H9 (cell line): ENCODE results near the gene GLB1L3. TPM values are rescaled to one million over a fixed set of nuclear protein-coding genes. Genes with fewer than 3 reads are reported as not detected.

Source experiments
- DNase-seq: peaks from one replicate; pipeline ENCODE4 v3.0.0-alpha.2; 2017
- H2AFZ ChIP-seq: one replicate; pipeline ENCODE4 v1.6.1; 2013; ENCODE audit warnings: mild to moderate bottlenecking, low read length, control low read depth, moderate library complexity
- H2AK5ac ChIP-seq: 2 replicates; pipeline ENCODE4 v1.6.1; 2013; ENCODE audit warnings: low read length, control low read depth, mixed read lengths; ENCODE audit not compliant: insufficient read length
- H2BK120ac ChIP-seq: one replicate; pipeline ENCODE4 v1.6.1; 2013; ENCODE audit warnings: low read depth, mild to moderate bottlenecking, low read length, control low read depth, inconsistent platforms; ENCODE audit not compliant: poor library complexity, severe bottlenecking
- H2BK12ac ChIP-seq: 2 replicates; pipeline ENCODE4 v1.6.1; 2013; ENCODE audit warnings: low read length, control low read depth, mixed read lengths, low read depth; ENCODE audit not compliant: insufficient read length
- H2BK15ac ChIP-seq: 2 replicates; pipeline ENCODE4 v1.6.1; 2013; ENCODE audit warnings: low read depth, low read length, control low read depth
- H2BK20ac ChIP-seq: one replicate; pipeline ENCODE4 v1.6.1; 2013; ENCODE audit warnings: low read depth, mild to moderate bottlenecking, low read length, control low read depth, inconsistent platforms; ENCODE audit not compliant: poor library complexity, severe bottlenecking
- H2BK5ac ChIP-seq: 2 replicates; pipeline ENCODE4 v1.6.1; 2013; ENCODE audit warnings: low read length, control low read depth, mixed read lengths; ENCODE audit not compliant: insufficient read length
- H3K14ac ChIP-seq: 2 replicates; pipeline ENCODE4 v1.6.1; 2013; ENCODE audit warnings: low read length, control low read depth; ENCODE audit not compliant: insufficient read depth
- H3K18ac ChIP-seq: 2 replicates; pipeline ENCODE4 v1.6.1; 2013; ENCODE audit warnings: low read depth, mild to moderate bottlenecking, mixed read lengths, low read length, control low read depth; ENCODE audit not compliant: insufficient read length
- H3K23ac ChIP-seq: 2 replicates; pipeline ENCODE4 v1.6.1; 2013; ENCODE audit warnings: low read length, control low read depth, mixed read lengths, low read depth; ENCODE audit not compliant: insufficient read length
- H3K23me2 ChIP-seq: 2 replicates; pipeline ENCODE4 v1.6.1; 2013; ENCODE audit warnings: low read depth, mild to moderate bottlenecking, mixed read lengths, low read length, control low read depth; ENCODE audit not compliant: insufficient read length, poor library complexity, severe bottlenecking
- H3K27ac ChIP-seq: 2 replicates; pipeline ENCODE4 v1.5.1; 2013; ENCODE audit warnings: low read length, control low read depth, mixed read lengths, low read depth; ENCODE audit not compliant: insufficient read length
- H3K27me3 ChIP-seq: 2 replicates; pipeline ENCODE4 v1.6.1; 2013; ENCODE audit warnings: low read length, control low read depth, inconsistent platforms; ENCODE audit not compliant: insufficient read depth
- H3K4ac ChIP-seq: 2 replicates; pipeline ENCODE4 v1.6.1; 2013; ENCODE audit warnings: low read depth, mild to moderate bottlenecking, control low read depth, inconsistent platforms, low read length, moderate library complexity
- H3K4me1 ChIP-seq: 2 replicates; pipeline ENCODE4 v1.6.1; 2013; ENCODE audit warnings: low read length, control low read depth, inconsistent platforms; ENCODE audit not compliant: insufficient read depth
- H3K4me2 ChIP-seq: 2 replicates; pipeline ENCODE4 v1.6.1; 2013; ENCODE audit warnings: low read length, control low read depth, mixed read lengths; ENCODE audit not compliant: insufficient read length, insufficient read depth
- H3K56ac ChIP-seq: 2 replicates; pipeline ENCODE4 v1.6.1; 2013; ENCODE audit warnings: low read depth, mild to moderate bottlenecking, mixed read lengths, low read length, control low read depth; ENCODE audit not compliant: insufficient read length
- H3K79me1 ChIP-seq: 2 replicates; pipeline ENCODE4 v1.6.1; 2013; ENCODE audit warnings: low read depth, mild to moderate bottlenecking, moderate library complexity, low read length, control low read depth, inconsistent platforms; ENCODE audit not compliant: insufficient read depth, poor library complexity, severe bottlenecking
- H3K79me2 ChIP-seq: 2 replicates; pipeline ENCODE4 v1.6.1; 2013; ENCODE audit warnings: low read length, control low read depth, inconsistent platforms; ENCODE audit not compliant: insufficient read depth
- H3K9ac ChIP-seq: 2 replicates; pipeline ENCODE4 v1.6.1; 2013; ENCODE audit warnings: low read length, control low read depth, mixed read lengths; ENCODE audit not compliant: insufficient read length; ENCODE audit errors: extremely low read depth
- H3K9me3 ChIP-seq: one replicate; pipeline ENCODE4 v1.6.1; 2013; ENCODE audit warnings: low read depth, low read length, inconsistent platforms; ENCODE audit not compliant: control insufficient read depth
- H3T11ph ChIP-seq: one replicate; pipeline ENCODE4 v1.6.1; 2013; ENCODE audit warnings: mild to moderate bottlenecking, low read length, control low read depth, inconsistent platforms
- H4K20me1 ChIP-seq: one replicate; pipeline ENCODE4 v1.6.1; 2013; ENCODE audit not compliant: control insufficient read depth, insufficient read length, insufficient read depth
- H4K5ac ChIP-seq: 2 replicates; pipeline ENCODE4 v1.6.1; 2013; ENCODE audit warnings: low read depth, mild to moderate bottlenecking, mixed read lengths, low read length, control low read depth; ENCODE audit not compliant: insufficient read length
- H4K8ac ChIP-seq: replicated peaks from 2 replicates; pipeline ENCODE4 v1.6.1; 2013; ENCODE audit warnings: low read length, control low read depth, mixed read lengths, low read depth; ENCODE audit not compliant: insufficient read length
- H4K91ac ChIP-seq: 2 replicates; pipeline ENCODE4 v1.6.1; 2013; ENCODE audit warnings: low read depth, mild to moderate bottlenecking, moderate library complexity, mixed read lengths, low read length, control low read depth; ENCODE audit not compliant: insufficient read length
- H3K27ac Mint-ChIP-seq, 3 experiments: 2 replicates in 2 of 3; 3 replicates in 1 of 3; pipeline ENCODE4 v1.8.0; 2020 to 2021; ENCODE audit warnings: mixed read lengths in 3 of 3, mild to moderate bottlenecking in 1 of 3, moderate library complexity in 1 of 3
- H3K27me3 Mint-ChIP-seq: 2 replicates; pipeline ENCODE4 v1.8.0; 2021; ENCODE audit warnings: low read depth, mild to moderate bottlenecking, moderate library complexity, mixed read lengths
- H3K36me3 Mint-ChIP-seq, 3 experiments: 2 replicates in 2 of 3; 3 replicates in 1 of 3; pipeline ENCODE4 v1.8.0; 2020 to 2021; ENCODE audit warnings: low read depth in 3 of 3, mixed read lengths in 3 of 3; ENCODE audit not compliant: insufficient read depth in 1 of 3
- H3K4me1 Mint-ChIP-seq, 2 experiments: 2 replicates each; pipeline ENCODE4 v1.8.0; 2020; ENCODE audit warnings: mixed read lengths in 2 of 2
- H3K4me3 Mint-ChIP-seq, 2 experiments: 2 replicates in 1 of 2; 3 replicates in 1 of 2; pipeline ENCODE4 v1.8.0; 2020 to 2021; ENCODE audit warnings: mild to moderate bottlenecking in 2 of 2, mixed read lengths in 2 of 2, moderate library complexity in 1 of 2
- H3K9me3 Mint-ChIP-seq, 2 experiments: 2 replicates in 1 of 2; 3 replicates in 1 of 2; pipeline ENCODE4 v1.8.0; 2020; ENCODE audit warnings: mild to moderate bottlenecking in 2 of 2, mixed read lengths in 2 of 2, moderate library complexity in 1 of 2
- CTCF ChIP-seq: fragments of 200-600 bp; sonication (generic); conservative IDR thresholded peaks from 3 replicates; pipeline ENCODE4 v1.8.0; 2021; ENCODE audit warnings: antibody characterized with exemption, mild to moderate bottlenecking
- WGBS: extraction: QIAGEN DNeasy Blood & Tissue Kit; methylation state at CpG from one replicate; pipeline ENCODE4 v1.1.7; 2013; ENCODE audit warnings: missing lambda C conversion rate, low lambda C conversion rate, mixed read lengths; ENCODE audit not compliant: insufficient read length; ENCODE audit errors: extremely low coverage; 5-methylcytosine and 5-hydroxymethylcytosine counted together
- total RNA-seq: library from RNA; stranded (reverse); gene quantifications from 2 replicates; pipeline ENCODE4 v1.2.1, GENCODE V29; 2021

Gene GLB1L3
- total RNA-seq, 1 experiment from 2014 or later = 11.2 TPM

GRCh38 chr11:134266841-134267251 is 9.3 kb upstream of the GLB1L3 start:
- no peak overlapping the region for H3K4ac ChIP-seq

More at GRCh38 chr11:134266841-134267251, 9.3 kb upstream of the GLB1L3 start:
- H3K79me1 ChIP-seq = no peaks in the 10 kb centered on the region
- no peak overlapping the region for H4K8ac ChIP-seq
- H4K5ac ChIP-seq = no peak overlapping the region
- H3K36me3 Mint-ChIP-seq = peaks cover 3 to 32% (median 19%) of the 10 kb centered on the region in 3 experiments; a peak in 5 of 7 replicates
- H3K9ac ChIP-seq = no peak overlapping the region
- no peak overlapping the region for H2BK5ac ChIP-seq
- no peak overlapping the region for H3K4me3 Mint-ChIP-seq
- no peak overlapping the region for H3T11ph ChIP-seq
- no peak overlapping the region for H4K91ac ChIP-seq
- no peak overlapping the region for H3K23ac ChIP-seq
- peak overlapping the region in 2 of 3 experiments; percentile 19 to 27; a peak in 2 of 7 replicates for H3K27ac Mint-ChIP-seq
- H3K4me2 ChIP-seq = no peak overlapping the region
- H3K9me3 ChIP-seq = no peaks in the 10 kb centered on the region
- H3K14ac ChIP-seq = no peak overlapping the region
- WGBS = no CpG with 5 or more reads among the region's 3 CpGs
- TF ChIP-seq CTCF = no peak
- no peaks in the 10 kb centered on the region for H3K23me2 ChIP-seq
- peaks cover 5% of the 10 kb centered on the region; the same call in 1 of the 2 replicates for H3K79me2 ChIP-seq
- H3K27me3 ChIP-seq = no peaks in the 10 kb centered on the region
- H3K18ac ChIP-seq = no peak overlapping the region
- peaks cover 42 to 47% of the 10 kb centered on the region in 2 experiments for H3K4me1 Mint-ChIP-seq
- no peak overlapping the region for H3K56ac ChIP-seq
- peaks cover 20% of the 10 kb centered on the region for H3K4me1 ChIP-seq
- no peaks in the 10 kb centered on the region for H4K20me1 ChIP-seq
- H2AK5ac ChIP-seq = no peak overlapping the region
- H2BK12ac ChIP-seq = no peak overlapping the region
- H3K27ac ChIP-seq = no peak overlapping the region
- no peak overlapping the region for H2BK20ac ChIP-seq
- no peak overlapping the region for H2AFZ ChIP-seq
- no peak for DNase-seq
- no peak overlapping the region for H2BK15ac ChIP-seq
- H3K27me3 Mint-ChIP-seq = no peaks in the 10 kb centered on the region
- H3K9me3 Mint-ChIP-seq = no peaks in the 10 kb centered on the region
- H2BK120ac ChIP-seq = no peak overlapping the region
